ENCODE results near the gene PRXL2C. TPM values are rescaled to one million over a fixed set of nuclear protein-coding genes. Genes with fewer than 3 reads are reported as not detected.
A peak's percentile ranks its signal among the peaks of the same experiment; 100 is the strongest.
"Not testable (repeated sequence)": the region's sequence is repeated elsewhere in the genome, so short reads cannot be mapped to it uniquely, and the experiment has no call there.

Gene PRXL2C
- total and polyA plus RNA-seq, 2 experiments from 2014 or later, result 6.1 to 6.4 TPM

DNA sequence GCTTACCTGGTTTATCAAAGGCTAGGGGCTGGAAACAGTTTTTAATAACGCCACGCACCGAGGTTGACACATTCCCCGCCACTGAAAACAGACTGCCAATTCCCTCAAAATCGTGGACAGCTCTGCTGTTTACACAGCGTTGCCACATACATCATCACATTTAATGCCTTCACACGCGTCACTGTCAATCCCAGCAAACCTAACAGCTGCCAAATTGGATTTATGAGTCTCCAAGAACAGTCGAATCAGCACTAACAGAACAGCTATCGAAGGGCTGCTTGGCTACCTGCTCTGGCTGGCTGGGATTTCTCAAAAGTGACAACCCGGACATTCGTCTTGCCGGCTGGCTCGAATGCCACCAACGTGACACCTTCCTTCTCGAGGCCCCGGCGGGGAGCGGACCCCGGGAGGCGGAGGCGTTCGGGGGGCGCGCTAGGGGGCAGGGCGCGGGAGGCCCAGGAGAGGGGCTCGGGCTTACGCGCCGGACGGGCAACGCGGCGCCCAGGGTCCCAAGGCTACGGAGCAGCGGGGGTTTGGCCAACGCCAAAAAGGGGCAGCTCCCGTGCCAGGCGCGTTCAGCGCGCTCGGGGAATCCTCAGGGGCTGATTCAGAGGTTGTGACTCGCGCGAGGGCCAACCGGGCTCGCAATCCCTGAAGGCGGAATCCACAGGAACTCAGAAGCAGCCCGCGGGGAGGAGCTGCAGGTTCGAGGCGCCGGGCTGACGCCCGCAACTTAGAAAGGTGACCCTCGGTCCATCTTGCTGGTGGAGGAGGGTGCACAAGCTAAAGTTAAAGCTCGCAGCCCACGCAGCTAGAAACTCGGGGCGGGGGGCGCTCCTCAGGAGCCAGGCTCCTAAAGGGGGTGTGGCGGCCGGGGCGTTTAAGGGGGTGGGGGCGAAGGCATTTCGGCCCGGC lies 36.7 kb downstream of the PRXL2C start:
- H3K27me3 ChIP-seq, result no peaks in the 10 kb centered on the region

DNA sequence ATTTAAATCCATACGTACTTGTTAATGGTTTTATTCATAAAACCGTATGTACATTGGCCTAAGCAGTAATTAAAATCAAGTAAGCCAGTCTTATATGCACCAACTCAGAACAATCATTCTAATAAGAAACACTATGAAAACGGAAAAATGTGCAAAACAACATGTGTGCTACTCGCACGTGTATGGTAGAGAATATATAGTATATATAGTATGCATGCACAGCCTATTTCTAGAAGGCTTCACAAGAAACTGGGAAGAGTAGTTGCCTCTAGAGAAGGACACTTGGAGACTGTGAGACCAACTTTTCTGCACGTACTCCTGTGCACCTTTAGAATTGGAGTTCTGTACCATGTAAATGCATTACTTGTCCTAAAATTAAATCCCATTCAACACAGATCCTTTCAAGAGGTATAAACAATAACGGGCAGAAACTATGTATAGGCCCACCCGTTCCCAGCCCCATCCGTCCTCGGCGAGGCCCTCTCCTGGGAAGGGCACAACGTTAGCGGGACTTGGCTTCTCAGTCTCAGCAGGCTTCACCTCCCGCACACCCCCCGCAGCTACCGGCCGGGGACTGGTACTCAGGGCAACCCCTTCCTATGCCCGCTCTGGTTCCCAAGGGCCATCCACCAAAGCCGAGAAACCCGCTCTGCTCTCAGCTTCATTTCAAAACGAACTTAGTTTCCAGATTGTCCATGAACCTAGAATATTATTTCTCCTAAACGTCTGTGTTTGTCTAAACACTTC lies 37.5 kb downstream of the PRXL2C start:
- Histone ChIP-seq H3K27ac (peak overlapping the region; percentile 86), H3K4me3 (peak overlapping the region; percentile 61), H3K9me3 (ENCODE audit: low read depth) (no peaks in the 10 kb centered on the region), H3K4me1 (ENCODE audit: low read depth) (peaks cover 34% of the 10 kb centered on the region), H3K27me3 (no peaks in the 10 kb centered on the region), H3K36me3 (no peaks in the 10 kb centered on the region)
- peak in 1 of 2 donors; percentile 34 for DNase-seq (ENCODE audit: low read depth in 1 of 2, low spot score in 1 of 2)
- TF ChIP-seq, protein P1, sequence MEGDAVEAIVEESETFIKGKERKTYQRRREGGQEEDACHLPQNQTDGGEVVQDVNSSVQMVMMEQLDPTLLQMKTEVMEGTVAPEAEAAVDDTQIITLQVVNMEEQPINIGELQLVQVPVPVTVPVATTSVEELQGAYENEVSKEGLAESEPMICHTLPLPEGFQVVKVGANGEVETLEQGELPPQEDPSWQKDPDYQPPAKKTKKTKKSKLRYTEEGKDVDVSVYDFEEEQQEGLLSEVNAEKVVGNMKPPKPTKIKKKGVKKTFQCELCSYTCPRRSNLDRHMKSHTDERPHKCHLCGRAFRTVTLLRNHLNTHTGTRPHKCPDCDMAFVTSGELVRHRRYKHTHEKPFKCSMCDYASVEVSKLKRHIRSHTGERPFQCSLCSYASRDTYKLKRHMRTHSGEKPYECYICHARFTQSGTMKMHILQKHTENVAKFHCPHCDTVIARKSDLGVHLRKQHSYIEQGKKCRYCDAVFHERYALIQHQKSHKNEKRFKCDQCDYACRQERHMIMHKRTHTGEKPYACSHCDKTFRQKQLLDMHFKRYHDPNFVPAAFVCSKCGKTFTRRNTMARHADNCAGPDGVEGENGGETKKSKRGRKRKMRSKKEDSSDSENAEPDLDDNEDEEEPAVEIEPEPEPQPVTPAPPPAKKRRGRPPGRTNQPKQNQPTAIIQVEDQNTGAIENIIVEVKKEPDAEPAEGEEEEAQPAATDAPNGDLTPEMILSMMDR (IDR thresholded peaks at IDR 0.05; ENCODE audit: low read depth, low read length), result no peak

More for the DNA sequence above, 36.7 kb downstream of the PRXL2C start:
- no peaks in the 10 kb centered on the region for H3K9me3 ChIP-seq (ENCODE audit: low read depth)
- DNase-seq (ENCODE audit: low read depth in 1 of 2, low spot score in 1 of 2), result peak; percentile 58 to 79
- peak overlapping the region; percentile 61 for H3K4me3 ChIP-seq
- TF ChIP-seq, protein P1 (IDR thresholded peaks at IDR 0.05; ENCODE audit: low read depth, low read length), result no peak
- H3K27ac ChIP-seq, result peak overlapping the region; percentile 86
- peaks cover 25% of the 10 kb centered on the region for H3K4me1 ChIP-seq (ENCODE audit: low read depth)
- no peaks in the 10 kb centered on the region for H3K36me3 ChIP-seq

DNA sequence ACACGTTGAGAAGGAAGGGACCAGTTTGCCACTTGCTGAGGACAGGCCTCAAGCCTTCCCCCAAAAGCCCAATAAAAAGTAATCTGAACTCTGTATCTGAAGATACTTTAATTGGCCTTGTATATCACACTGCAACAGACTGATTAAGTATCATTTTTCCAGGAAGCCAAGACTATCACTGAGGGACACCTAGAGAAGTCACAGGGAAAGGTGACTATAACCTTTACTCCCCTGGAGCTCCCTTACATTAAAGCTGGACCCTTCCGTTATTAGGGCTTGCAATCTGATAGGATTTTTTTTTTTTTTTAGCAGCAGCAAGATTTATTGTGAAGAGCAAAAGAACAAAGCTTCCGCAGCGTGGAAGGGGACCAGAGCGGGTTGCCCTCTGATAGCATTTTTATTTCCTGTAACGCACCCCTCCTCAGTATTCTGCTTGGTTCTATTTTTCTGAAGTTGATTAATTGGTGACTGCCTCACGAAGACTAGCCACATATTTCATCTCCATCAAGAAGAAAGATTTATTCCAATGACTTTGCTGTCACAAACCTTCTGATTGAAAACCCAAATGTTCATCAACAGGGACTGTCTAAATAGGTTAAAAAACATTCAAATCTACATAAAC lies 38.2 kb downstream of the PRXL2C start:
- peak overlapping the region; percentile 61 for H3K4me3 ChIP-seq
- no peak for DNase-seq (ENCODE audit: low read depth in 1 of 2, low spot score in 1 of 2)
- H3K36me3 ChIP-seq, result no peaks in the 10 kb centered on the region
- H3K27ac ChIP-seq, result peak overlapping the region; percentile 86
- no peaks in the 10 kb centered on the region for H3K9me3 ChIP-seq (ENCODE audit: low read depth)
- TF ChIP-seq, protein P1 (IDR thresholded peaks at IDR 0.05; ENCODE audit: low read depth, low read length), result no peak
- no peaks in the 10 kb centered on the region for H3K27me3 ChIP-seq
- peaks cover 40% of the 10 kb centered on the region for H3K4me1 ChIP-seq (ENCODE audit: low read depth)

DNA sequence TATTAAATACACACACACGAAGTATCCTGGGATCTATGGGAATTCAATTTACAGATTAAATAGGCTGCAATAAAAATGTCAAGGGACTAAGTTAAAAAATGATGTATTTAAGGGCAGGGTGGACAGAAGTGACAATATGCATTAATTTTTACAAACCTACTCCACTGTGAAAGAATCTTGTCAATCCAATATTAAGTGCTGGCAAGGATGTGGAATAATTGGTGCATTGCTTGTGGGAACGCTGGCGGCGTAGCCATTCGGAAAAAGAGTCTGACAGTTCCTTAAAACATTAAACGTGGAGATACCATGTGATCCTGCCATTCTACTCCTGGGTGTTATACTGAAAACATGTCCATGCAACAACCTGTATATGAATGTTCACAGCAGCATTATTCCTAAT lies 39.7 kb downstream of the PRXL2C start:
- H3K27me3 ChIP-seq, result no peaks in the 10 kb centered on the region
- peaks cover 37% of the 10 kb centered on the region for H3K4me1 ChIP-seq (ENCODE audit: low read depth)
- H3K27ac ChIP-seq, result no peak overlapping the region
- no peak for DNase-seq (ENCODE audit: low read depth in 1 of 2, low spot score in 1 of 2)
- no peaks in the 10 kb centered on the region for H3K9me3 ChIP-seq (ENCODE audit: low read depth)
- H3K4me3 ChIP-seq, result no peak overlapping the region
- TF ChIP-seq, protein P1 (IDR thresholded peaks at IDR 0.05; ENCODE audit: low read depth, low read length), result no peak
- H3K36me3 ChIP-seq, result no peaks in the 10 kb centered on the region

DNA sequence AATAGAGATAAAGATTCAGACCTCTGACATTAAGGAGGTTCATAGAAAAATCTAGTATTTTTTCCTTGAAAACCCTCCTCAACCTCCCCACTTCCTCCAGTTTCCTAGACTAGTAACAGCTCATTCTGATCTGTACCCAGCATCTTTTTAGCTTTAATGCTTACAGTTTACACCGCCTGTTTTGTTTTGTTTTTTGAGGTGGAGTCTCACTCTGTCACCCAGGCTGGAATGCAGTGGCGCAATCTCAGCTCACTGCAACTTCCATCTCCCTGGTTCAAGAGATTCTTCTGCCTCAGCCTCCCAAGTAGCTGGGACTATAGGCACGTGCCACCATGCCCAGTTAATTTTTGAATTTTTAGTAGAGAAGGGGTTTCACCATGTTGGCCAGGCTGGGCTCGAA lies 40.5 kb downstream of the PRXL2C start:
- H3K27me3 ChIP-seq; H3K9me3 ChIP-seq (ENCODE audit: low read depth); H3K4me3 ChIP-seq; DNase-seq (ENCODE audit: low read depth in 1 of 2, low spot score in 1 of 2); H3K27ac ChIP-seq; H3K36me3 ChIP-seq: not testable (repeated sequence)
- peaks cover 37% of the 10 kb centered on the region for H3K4me1 ChIP-seq (ENCODE audit: low read depth)
